HFF-Myc (cell line): ENCODE measurements around the gene ZNF630.
"Not testable (repeated sequence)": the region's sequence is repeated elsewhere in the genome, so short reads cannot be mapped to it uniquely, and the experiment has no call there.

Experiments
- DNase-seq: peaks from one replicate; pipeline ENCODE4 v3.0.0-alpha.2; 2011; ENCODE audit warnings: low read depth; ENCODE audit errors: extremely low read depth
- H3K4me3 ChIP-seq: replicated peaks from 2 replicates; pipeline ENCODE4 v1.5.1; 2011; ENCODE audit warnings: low read depth, mild to moderate bottlenecking, control low read depth, low read length
- TF ChIP-seq, protein P1 (sequence below): IDR thresholded peaks from 2 replicates; pipeline ENCODE4 v1.5.1; 2012; ENCODE audit warnings: mild to moderate bottlenecking, low read depth, low read length, control low read depth; ENCODE audit errors: missing control alignments

Gene ZNF630

DNA sequence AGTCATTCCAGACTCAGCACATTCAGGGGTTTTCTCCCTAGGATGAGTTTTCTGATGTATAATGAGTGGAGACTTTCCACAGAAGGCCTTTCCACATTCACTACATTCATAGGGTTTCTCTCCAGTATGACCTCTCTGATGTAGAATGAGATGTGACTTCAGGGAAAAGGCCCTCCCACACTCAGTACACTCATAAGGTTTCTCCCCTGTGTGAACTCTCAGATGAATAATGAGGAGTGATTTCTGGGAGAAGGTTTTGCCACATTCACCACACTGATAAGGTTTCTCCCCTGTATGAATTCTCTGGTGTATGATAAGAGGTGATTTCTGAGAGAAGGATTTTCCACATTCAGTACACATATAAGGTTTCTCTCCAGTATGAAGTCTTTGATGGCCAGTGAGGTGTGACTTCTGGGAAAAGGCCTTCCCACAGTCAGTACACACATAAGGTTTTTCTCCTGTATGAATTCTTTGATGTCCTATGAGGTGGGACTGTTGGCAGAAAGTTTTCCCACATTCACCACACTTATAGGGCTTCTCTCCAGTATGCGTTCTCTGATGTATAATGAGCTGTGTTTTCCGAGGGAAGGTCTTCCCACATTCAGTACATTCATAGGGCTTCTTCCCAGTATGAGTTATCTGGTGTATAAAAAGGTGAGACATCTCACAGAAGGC is 12.7 kb downstream of the ZNF630 start:
- DNase-seq = no peak
- TF ChIP-seq, protein P1, sequence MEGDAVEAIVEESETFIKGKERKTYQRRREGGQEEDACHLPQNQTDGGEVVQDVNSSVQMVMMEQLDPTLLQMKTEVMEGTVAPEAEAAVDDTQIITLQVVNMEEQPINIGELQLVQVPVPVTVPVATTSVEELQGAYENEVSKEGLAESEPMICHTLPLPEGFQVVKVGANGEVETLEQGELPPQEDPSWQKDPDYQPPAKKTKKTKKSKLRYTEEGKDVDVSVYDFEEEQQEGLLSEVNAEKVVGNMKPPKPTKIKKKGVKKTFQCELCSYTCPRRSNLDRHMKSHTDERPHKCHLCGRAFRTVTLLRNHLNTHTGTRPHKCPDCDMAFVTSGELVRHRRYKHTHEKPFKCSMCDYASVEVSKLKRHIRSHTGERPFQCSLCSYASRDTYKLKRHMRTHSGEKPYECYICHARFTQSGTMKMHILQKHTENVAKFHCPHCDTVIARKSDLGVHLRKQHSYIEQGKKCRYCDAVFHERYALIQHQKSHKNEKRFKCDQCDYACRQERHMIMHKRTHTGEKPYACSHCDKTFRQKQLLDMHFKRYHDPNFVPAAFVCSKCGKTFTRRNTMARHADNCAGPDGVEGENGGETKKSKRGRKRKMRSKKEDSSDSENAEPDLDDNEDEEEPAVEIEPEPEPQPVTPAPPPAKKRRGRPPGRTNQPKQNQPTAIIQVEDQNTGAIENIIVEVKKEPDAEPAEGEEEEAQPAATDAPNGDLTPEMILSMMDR = no peak
- H3K4me3 ChIP-seq = no peak overlapping the region

DNA sequence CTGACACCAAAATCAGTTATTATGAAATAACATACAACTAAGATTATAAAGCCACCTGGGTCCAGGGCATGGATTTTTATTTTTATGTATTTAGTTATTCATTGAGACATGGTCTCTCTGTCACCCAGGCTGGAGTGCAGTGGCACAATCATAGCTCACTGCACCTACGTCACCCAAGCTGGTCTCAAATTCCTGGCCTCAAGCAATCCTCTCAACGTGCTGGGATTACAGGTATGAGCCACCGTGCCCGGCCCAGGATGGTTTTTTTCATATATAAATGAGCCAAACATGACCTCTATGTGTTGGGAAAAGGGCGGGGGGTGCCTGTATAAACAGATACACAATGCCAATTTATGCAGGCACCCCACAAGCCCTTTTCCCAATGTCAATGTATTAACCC is 24.6 kb downstream of the ZNF630 start:
- TF ChIP-seq, protein P1 = no peak
- no peak for DNase-seq
- no peak overlapping the region for H3K4me3 ChIP-seq

DNA sequence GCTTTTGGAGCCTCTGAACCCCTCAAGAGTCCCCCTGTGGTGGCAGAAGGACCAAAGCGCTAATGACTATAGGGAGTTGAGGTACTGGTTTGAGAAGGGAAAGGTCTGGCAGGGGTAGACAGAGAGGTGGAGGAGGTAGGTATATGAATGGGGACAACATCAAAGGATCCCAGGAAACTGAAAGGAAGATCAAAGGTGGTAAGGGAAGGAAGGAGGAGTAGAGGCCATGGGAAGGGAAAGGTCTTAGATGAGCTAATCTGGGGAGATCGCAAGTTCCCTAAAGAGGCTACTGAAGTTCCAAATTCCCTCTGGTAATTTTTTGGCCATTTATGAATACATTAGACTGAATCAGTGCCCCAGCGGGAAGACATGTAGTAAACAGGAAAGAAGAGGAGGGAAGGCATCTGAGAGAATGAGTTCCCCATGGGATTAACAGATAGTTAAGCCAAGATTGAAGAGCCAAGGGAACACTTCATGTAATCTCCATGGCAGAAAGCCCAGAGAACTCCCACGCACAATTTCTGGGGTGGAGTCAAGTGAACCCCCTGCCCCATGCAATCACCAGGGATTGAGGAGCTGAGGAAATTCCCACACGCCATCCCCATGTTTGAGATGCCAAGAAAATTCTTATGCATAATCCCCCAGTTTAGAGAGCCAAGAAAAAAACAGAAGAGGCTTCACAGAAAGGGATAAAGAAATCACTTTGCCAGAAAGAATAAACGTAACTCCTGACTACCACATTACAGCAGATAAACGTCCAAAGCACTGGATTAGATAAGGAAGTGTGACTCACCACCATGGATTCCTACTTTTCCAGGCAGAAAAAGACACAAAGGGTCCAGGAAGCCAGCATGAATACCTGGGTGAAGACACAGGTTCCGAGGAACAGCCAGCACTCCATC is 25.8 kb downstream of the ZNF630 start:
- no peak overlapping the region for H3K4me3 ChIP-seq
- TF ChIP-seq, protein P1 = no peak
- peak; percentile 4 for DNase-seq

DNA sequence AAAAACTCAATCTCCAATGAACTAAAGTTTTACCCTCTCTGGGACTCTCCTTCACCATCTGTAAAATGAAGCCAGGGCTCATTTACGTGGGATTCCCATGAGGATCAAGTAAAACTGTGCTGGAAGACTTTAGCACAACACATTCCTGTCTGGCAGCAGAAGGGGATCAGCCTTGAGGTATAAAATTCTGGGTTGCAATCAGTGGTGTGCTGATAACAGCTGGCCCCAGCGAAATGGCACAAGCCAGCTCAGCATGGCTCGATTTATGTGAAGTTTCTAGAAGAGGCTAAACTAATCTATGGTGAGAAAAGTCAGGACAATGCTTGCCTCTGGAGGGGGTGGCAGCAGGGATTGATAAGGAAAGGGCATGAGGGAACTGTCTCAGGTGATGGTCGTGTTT is 28.4 kb downstream of the ZNF630 start:
- no peak overlapping the region for H3K4me3 ChIP-seq
- DNase-seq = no peak
- TF ChIP-seq, protein P1 = no peak

DNA sequence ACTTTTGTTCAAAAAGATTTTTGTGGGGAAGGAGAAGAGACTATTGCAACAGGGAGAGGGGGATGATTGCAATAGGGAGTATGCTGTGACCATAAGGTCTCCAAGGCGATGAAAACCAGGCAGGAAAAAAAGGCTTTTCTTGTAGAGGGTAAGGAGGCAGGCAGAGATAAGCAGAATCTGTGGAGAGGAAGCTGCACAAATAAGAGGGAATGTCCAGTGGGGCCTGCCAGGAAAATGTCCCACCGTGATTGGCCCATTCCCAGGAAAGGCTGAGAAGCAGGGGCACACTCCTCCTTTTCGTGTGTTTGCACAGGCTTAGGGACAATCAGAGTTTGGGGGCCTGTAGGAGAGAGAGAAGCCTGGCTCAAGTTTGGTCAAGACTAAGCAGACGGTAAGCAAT is 35.5 kb downstream of the ZNF630 start:
- TF ChIP-seq, protein P1 = no peak
- DNase-seq = no peak
- H3K4me3 ChIP-seq = no peak overlapping the region

DNA sequence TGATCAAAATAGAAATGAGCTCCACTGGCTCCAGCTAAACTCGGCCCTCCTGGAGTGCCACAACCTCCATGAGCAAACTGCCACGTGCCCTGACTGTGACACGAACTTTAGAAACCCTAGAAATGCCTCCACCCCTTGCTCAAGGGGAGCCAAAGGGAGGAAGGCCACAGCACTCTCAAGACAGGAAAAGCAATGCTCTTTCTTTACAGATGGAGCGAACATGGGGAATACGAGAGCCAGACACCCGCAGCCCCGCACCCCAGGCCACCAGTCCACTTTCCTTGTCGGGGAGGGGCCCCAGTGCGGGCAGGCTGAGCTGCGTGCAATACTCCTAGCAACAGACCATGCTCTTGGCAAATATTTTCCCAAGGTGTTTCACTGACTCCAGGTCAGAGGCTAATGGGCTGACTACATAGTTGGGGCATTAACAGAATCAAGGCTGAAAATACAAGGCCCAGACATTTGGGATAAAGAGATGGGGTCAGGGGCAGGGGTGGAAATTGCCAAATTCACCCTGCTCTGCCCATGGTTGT is 40.7 kb downstream of the ZNF630 start:
- not testable (repeated sequence) for DNase-seq, H3K4me3 ChIP-seq

DNA sequence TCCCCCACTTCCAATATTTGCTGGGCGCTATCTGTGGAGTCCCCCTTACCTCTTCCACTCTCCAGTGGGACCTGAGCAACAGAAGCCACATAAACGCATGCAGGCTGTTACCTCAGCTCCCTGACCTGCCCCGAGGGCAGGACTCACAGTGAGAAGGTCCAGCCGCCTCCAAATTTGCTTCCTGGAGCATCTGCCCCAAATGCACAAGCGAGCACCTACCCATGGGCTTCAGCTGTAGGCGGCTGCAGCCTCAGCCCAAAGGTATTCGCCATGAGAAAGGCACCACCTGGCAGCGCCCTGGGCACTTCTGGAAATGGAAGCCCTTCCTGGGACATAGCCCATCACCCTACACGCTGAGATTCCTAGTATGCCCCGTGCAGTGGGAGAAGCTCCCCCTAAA is 41.2 kb downstream of the ZNF630 start:
- H3K4me3 ChIP-seq = no peak overlapping the region
- TF ChIP-seq, protein P1 = no peak
- DNase-seq = no peak
